Mucosa of stomach (tissue), 1 donor: ENCODE data around the gene TMEM253.

ENCODE experiments used
- H3K27me3 ChIP-seq: one replicate; pipeline ENCODE4 v1.7.0; 2013; ENCODE audit warnings: mild to moderate bottlenecking, low read length; ENCODE audit not compliant: control insufficient read depth, insufficient read depth
- H3K36me3 ChIP-seq: one replicate; pipeline ENCODE4 v1.7.0; 2013; ENCODE audit warnings: low read length; ENCODE audit not compliant: control insufficient read depth, insufficient read depth
- H3K4me1 ChIP-seq: one replicate; pipeline ENCODE4 v1.7.0; 2013; ENCODE audit warnings: mild to moderate bottlenecking, low read length; ENCODE audit not compliant: control insufficient read depth, insufficient read depth
- H3K4me3 ChIP-seq: one replicate; pipeline ENCODE4 v1.7.0; 2013; ENCODE audit warnings: low read length
- H3K9ac ChIP-seq: one replicate; pipeline ENCODE4 v1.7.0; 2013; ENCODE audit warnings: mild to moderate bottlenecking, low read length, moderate library complexity
- H3K9me3 ChIP-seq: one replicate; pipeline ENCODE4 v1.7.0; 2013; ENCODE audit warnings: mild to moderate bottlenecking, low read length, moderate library complexity; ENCODE audit not compliant: control insufficient read depth
- donor health status: Pancreatic carcinoma.

The TMEM253 gene

GRCh38 chr14:21103710-21104447 lies 3.0 kb downstream of the TMEM253 start:
- H3K27me3 ChIP-seq, result no peaks in the 10 kb centered on the region
- no peaks in the 10 kb centered on the region for H3K36me3 ChIP-seq
- H3K4me3 ChIP-seq, result peak overlapping the region; percentile 85
- H3K9me3 ChIP-seq, result no peaks in the 10 kb centered on the region
- H3K4me1 ChIP-seq, result peaks cover 64% of the 10 kb centered on the region
- peak overlapping the region; percentile 81 for H3K9ac ChIP-seq

- H3K27me3 ChIP-seq, result no peaks in the 10 kb centered on the region
- peak overlapping the region; percentile 85 for H3K4me3 ChIP-seq
- H3K9ac ChIP-seq, result peak overlapping the region; percentile 81
- peaks cover 58% of the 10 kb centered on the region for H3K4me1 ChIP-seq
- no peaks in the 10 kb centered on the region for H3K9me3 ChIP-seq
- no peaks in the 10 kb centered on the region for H3K36me3 ChIP-seq
Measured at GRCh38 chr14:21104448-21105060, 3.7 kb downstream of the TMEM253 start.

- Histone ChIP-seq H3K36me3 (no peaks in the 10 kb centered on the region), H3K4me1 (peaks cover 52% of the 10 kb centered on the region), H3K4me3 (no peak overlapping the region), H3K9me3 (no peaks in the 10 kb centered on the region), H3K27me3 (no peaks in the 10 kb centered on the region), H3K9ac (peak overlapping the region; percentile 81)
Measured at GRCh38 chr14:21105095-21105494, 4.2 kb downstream of the TMEM253 start.

- H3K9me3 ChIP-seq, result no peaks in the 10 kb centered on the region
- H3K4me1 ChIP-seq, result peaks cover 43% of the 10 kb centered on the region
- H3K9ac ChIP-seq, result no peak overlapping the region
- no peaks in the 10 kb centered on the region for H3K27me3 ChIP-seq
- no peak overlapping the region for H3K4me3 ChIP-seq
- no peaks in the 10 kb centered on the region for H3K36me3 ChIP-seq
Measured at GRCh38 chr14:21106176-21106497, 5.3 kb downstream of the TMEM253 start.

GRCh38 chr14:21106498-21107282 lies 5.8 kb downstream of the TMEM253 start:
- no peaks in the 10 kb centered on the region for H3K36me3 ChIP-seq
- peaks cover 38% of the 10 kb centered on the region for H3K4me1 ChIP-seq
- H3K27me3 ChIP-seq, result no peaks in the 10 kb centered on the region
- H3K9me3 ChIP-seq, result no peaks in the 10 kb centered on the region
- no peak overlapping the region for H3K9ac ChIP-seq
- H3K4me3 ChIP-seq, result no peak overlapping the region

GRCh38 chr14:21107283-21107800 lies 6.5 kb downstream of the TMEM253 start:
- Histone ChIP-seq H3K27me3 (no peaks in the 10 kb centered on the region), H3K4me1 (peaks cover 31% of the 10 kb centered on the region), H3K9me3 (no peaks in the 10 kb centered on the region), H3K9ac (no peak overlapping the region), H3K4me3 (no peak overlapping the region), H3K36me3 (no peaks in the 10 kb centered on the region)

- Histone ChIP-seq H3K4me3 (no peak overlapping the region), H3K9me3 (no peaks in the 10 kb centered on the region), H3K36me3 (no peaks in the 10 kb centered on the region), H3K27me3 (no peaks in the 10 kb centered on the region), H3K4me1 (peaks cover 20% of the 10 kb centered on the region), H3K9ac (no peak overlapping the region)
Measured at GRCh38 chr14:21108791-21109190, 7.9 kb downstream of the TMEM253 start.

GRCh38 chr14:21109377-21110138 lies 8.7 kb downstream of the TMEM253 start:
- H3K9ac ChIP-seq, result no peak overlapping the region
- H3K27me3 ChIP-seq, result no peaks in the 10 kb centered on the region
- H3K36me3 ChIP-seq, result no peaks in the 10 kb centered on the region
- H3K9me3 ChIP-seq, result no peaks in the 10 kb centered on the region
- peaks cover 18% of the 10 kb centered on the region for H3K4me1 ChIP-seq
- no peak overlapping the region for H3K4me3 ChIP-seq

GRCh38 chr14:21112255-21112654 lies 11.4 kb downstream of the TMEM253 start:
- no peaks in the 10 kb centered on the region for H3K27me3 ChIP-seq
- H3K4me1 ChIP-seq, result peaks cover 3% of the 10 kb centered on the region

GRCh38 chr14:21113369-21113768 lies 12.5 kb downstream of the TMEM253 start:
- H3K27me3 ChIP-seq, result no peaks in the 10 kb centered on the region
- no peaks in the 10 kb centered on the region for H3K4me1 ChIP-seq
- H3K9ac ChIP-seq, result no peak overlapping the region
- H3K4me3 ChIP-seq, result no peak overlapping the region
- H3K36me3 ChIP-seq, result no peaks in the 10 kb centered on the region
- H3K9me3 ChIP-seq, result no peaks in the 10 kb centered on the region

More at GRCh38 chr14:21112255-21112654, 11.4 kb downstream of the TMEM253 start:
- H3K36me3 ChIP-seq, result no peaks in the 10 kb centered on the region
- no peak overlapping the region for H3K4me3 ChIP-seq
- no peak overlapping the region for H3K9ac ChIP-seq
- no peaks in the 10 kb centered on the region for H3K9me3 ChIP-seq

- H3K9me3 ChIP-seq, result no peaks in the 10 kb centered on the region
- H3K27me3 ChIP-seq, result no peaks in the 10 kb centered on the region
Measured at GRCh38 chr14:21118933-21119332, 18.1 kb downstream of the TMEM253 start.

More at GRCh38 chr14:21118933-21119332, 18.1 kb downstream of the TMEM253 start:
- no peaks in the 10 kb centered on the region for H3K36me3 ChIP-seq
- no peak overlapping the region for H3K4me3 ChIP-seq
- no peak overlapping the region for H3K9ac ChIP-seq
- no peaks in the 10 kb centered on the region for H3K4me1 ChIP-seq
